Esophagus squamous epithelium (tissue), 5 donors: ENCODE data around the gene RCAN2. TPM values are rescaled to one million over a fixed set of nuclear protein-coding genes. Genes with fewer than 3 reads are reported as not detected.
A peak's percentile ranks its signal among the peaks of the same experiment; 100 is the strongest.

Experiments used
- DNase-seq: peaks from one replicate; lab custom pipeline; 2025; lab: John Stamatoyannopoulos, UW
- H3K27ac ChIP-seq, 4 donors: fragments of 200-600 bp; sonication (generic); one replicate each; pipeline ENCODE4 v1.5.1; 2016 to 2019; ENCODE audit warnings: mild to moderate bottlenecking in 1 of 4
- H3K27me3 ChIP-seq, 4 donors: fragments of 200-600 bp; sonication (generic); 1 replicate in 3 of 4; 2 replicates in 1 of 4; pipeline versions ENCODE4 v1.5.1 to v1.6.0; 2017 to 2021; ENCODE audit warnings: antibody characterized with exemption in 1 of 4
- H3K36me3 ChIP-seq, 3 donors: fragments of 200-600 bp; sonication (generic); one replicate each; pipeline ENCODE4 v1.5.1; 2016 to 2019
- H3K4me1 ChIP-seq, 3 donors: fragments of 200-600 bp; sonication (generic); one replicate each; pipeline ENCODE4 v1.5.1; 2017 to 2019
- H3K4me3 ChIP-seq, 4 donors: fragments of 200-600 bp; sonication (generic); 1 replicate in 3 of 4; 2 replicates in 1 of 4; pipeline ENCODE4 v1.5.1; 2016 to 2019; ENCODE audit warnings: mild to moderate bottlenecking in 2 of 4, moderate library complexity in 1 of 4
- H3K9me3 ChIP-seq, 3 donors: fragments of 200-600 bp; sonication (generic); one replicate each; pipeline ENCODE4 v1.5.1; 2016 to 2019
- POLR2A ChIP-seq, 4 donors: fragments of 450-650 bp; IDR thresholded peaks; one replicate each; pipeline ENCODE4 v1.6.1; 2017; ENCODE audit warnings: antibody characterized with exemption in 4 of 4, mild to moderate bottlenecking in 4 of 4, moderate library complexity in 3 of 4
- WGBS, 2 donors: methylation state at CpG; one replicate each; pipeline ENCODE4 v1.1.5; 2018; 5-methylcytosine and 5-hydroxymethylcytosine counted together
- intact Hi-C: fragments of 100-400 bp; cut with DNase I; formaldehyde crosslinking; loops from one replicate; pipeline ENCODE4 v1.15.0; 2022
- total RNA-seq, 4 donors: library from RNA; depleted of rRNA; stranded (reverse); fragments of >200 nt; gene quantifications; one replicate each; pipeline ENCODE4 v1.1.0, GENCODE V29; 2016
- TF ChIP-seq, protein P1 (sequence below), 6 experiments: fragments of 450-650 bp in 4 of 6; fragments of 200-600 bp in 2 of 6; sonication (generic) in 2 of 6; IDR thresholded peaks; one replicate each; pipeline ENCODE4 v1.5.1; 2016 to 2019; ENCODE audit warnings: antibody characterized with exemption in 6 of 6, mild to moderate bottlenecking in 4 of 6, moderate library complexity in 4 of 6
- donor health status: DM: yes; HTN: yes; CAD: no.

The RCAN2 gene
- total RNA-seq, 4 donors from 2014 or later, result 1.4 to 12.4 (median 4.0) TPM

DNA sequence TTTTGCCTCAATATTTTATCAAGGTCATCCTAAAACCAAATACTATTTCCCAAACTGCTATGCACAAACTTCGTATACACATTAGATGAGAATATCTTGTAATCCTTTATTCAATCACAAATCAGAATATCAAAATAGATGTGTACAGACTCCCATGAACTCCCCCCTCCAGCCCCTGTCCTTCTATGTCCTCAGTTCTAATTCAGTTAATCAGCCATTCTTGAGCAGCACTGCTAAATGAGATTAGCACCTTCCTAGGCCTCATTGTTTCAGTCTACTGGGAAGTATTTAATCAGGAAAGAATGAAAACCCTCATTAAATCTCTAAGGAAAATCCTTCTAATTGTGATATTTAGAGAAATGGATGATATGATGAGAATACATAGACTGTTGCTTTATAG, 36.6 kb downstream of the RCAN2 start:
- H3K27me3 ChIP-seq, result no peaks in the 10 kb centered on the region
- peaks cover 0 to 22% (median 0%) of the 10 kb centered on the region in 3 donors for H3K4me1 ChIP-seq
- H3K9me3 ChIP-seq, result no peaks in the 10 kb centered on the region
- no peak overlapping the region for H3K4me3 ChIP-seq
- no peaks in the 10 kb centered on the region for H3K36me3 ChIP-seq
- TF ChIP-seq POLR2A (IDR thresholded peaks at IDR 0.05), result no peak
- TF ChIP-seq, protein P1, sequence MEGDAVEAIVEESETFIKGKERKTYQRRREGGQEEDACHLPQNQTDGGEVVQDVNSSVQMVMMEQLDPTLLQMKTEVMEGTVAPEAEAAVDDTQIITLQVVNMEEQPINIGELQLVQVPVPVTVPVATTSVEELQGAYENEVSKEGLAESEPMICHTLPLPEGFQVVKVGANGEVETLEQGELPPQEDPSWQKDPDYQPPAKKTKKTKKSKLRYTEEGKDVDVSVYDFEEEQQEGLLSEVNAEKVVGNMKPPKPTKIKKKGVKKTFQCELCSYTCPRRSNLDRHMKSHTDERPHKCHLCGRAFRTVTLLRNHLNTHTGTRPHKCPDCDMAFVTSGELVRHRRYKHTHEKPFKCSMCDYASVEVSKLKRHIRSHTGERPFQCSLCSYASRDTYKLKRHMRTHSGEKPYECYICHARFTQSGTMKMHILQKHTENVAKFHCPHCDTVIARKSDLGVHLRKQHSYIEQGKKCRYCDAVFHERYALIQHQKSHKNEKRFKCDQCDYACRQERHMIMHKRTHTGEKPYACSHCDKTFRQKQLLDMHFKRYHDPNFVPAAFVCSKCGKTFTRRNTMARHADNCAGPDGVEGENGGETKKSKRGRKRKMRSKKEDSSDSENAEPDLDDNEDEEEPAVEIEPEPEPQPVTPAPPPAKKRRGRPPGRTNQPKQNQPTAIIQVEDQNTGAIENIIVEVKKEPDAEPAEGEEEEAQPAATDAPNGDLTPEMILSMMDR (IDR thresholded peaks at IDR 0.05), result no peak
- H3K27ac ChIP-seq, result no peak overlapping the region
- WGBS, 2 donors, result 90 to 97% methylated on average over 1 of the region's 1 CpG
- DNase-seq, result no peak
- intact Hi-C loops, result no loop called here

DNA sequence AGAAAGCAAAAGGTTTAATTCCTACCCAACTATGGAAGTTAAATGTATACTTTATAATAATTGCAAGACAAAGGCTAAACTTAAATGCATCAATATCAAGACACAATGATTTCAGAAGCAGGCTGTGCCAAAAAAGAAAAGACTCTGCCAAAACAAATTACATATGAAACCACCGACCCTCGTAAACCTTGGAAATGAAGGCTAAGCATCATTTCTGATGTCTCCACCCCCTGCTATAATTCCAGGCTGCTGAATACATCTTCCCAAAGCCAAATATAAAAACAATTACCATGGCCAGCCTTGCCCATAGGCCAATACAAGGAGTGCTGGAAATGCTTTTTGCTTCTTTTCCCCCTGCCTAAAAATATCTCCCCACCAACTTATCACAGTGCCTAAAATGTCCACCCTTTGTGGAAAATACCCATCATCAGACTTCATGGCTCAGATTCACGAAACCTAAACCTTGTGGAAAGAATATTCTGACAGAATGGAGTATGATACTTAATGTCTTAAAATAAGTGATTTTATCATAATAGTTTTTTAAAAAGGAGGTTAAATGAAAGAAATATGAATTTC, 37.4 kb downstream of the RCAN2 start:
- no peak overlapping the region for H3K4me3 ChIP-seq
- H3K27me3 ChIP-seq, result no peaks in the 10 kb centered on the region
- H3K36me3 ChIP-seq, result no peaks in the 10 kb centered on the region
- WGBS, 2 donors, result 38 to 46% methylated on average over 3 of the region's 3 CpGs
- H3K4me1 ChIP-seq, result peaks cover 0 to 22% (median 0%) of the 10 kb centered on the region in 3 donors
- intact Hi-C loops, result no loop called here
- no peaks in the 10 kb centered on the region for H3K9me3 ChIP-seq
- no peak for TF ChIP-seq POLR2A (IDR thresholded peaks at IDR 0.05)
- TF ChIP-seq, protein P1 (IDR thresholded peaks at IDR 0.05), result no peak
- H3K27ac ChIP-seq, result peak overlapping the region in 1 of 4 donors; percentile 17
- no peak for DNase-seq

DNA sequence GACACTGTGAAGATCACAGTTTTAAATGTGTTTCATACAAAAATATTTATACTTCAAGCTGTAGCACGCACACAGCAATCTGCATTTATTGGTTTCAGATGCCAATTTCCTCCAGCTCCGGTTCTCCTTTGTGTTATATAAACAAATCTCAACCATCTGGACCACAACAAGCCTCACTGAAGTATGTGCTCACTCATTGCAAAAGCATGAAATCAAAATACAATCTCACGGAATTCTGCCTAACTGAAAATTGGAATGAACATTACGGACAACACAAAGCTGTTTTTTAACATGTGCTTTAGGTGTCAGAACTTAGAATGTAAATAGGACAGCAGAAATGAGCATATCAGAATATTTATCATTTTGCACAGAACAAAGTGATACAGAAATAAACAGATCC, 38.0 kb downstream of the RCAN2 start:
- peak overlapping the region in 1 of 4 donors; percentile 17 for H3K27ac ChIP-seq
- no peaks in the 10 kb centered on the region for H3K36me3 ChIP-seq
- no peaks in the 10 kb centered on the region for H3K9me3 ChIP-seq
- TF ChIP-seq, protein P1 (IDR thresholded peaks at IDR 0.05), result no peak
- no peak for TF ChIP-seq POLR2A (IDR thresholded peaks at IDR 0.05)
- intact Hi-C loops, result no loop called here
- no peaks in the 10 kb centered on the region for H3K27me3 ChIP-seq
- H3K4me1 ChIP-seq, result peaks cover 0 to 22% (median 0%) of the 10 kb centered on the region in 3 donors
- 18 to 46% methylated on average over 4 of the region's 4 CpGs for WGBS, 2 donors
- no peak for DNase-seq
- H3K4me3 ChIP-seq, result no peak overlapping the region

DNA sequence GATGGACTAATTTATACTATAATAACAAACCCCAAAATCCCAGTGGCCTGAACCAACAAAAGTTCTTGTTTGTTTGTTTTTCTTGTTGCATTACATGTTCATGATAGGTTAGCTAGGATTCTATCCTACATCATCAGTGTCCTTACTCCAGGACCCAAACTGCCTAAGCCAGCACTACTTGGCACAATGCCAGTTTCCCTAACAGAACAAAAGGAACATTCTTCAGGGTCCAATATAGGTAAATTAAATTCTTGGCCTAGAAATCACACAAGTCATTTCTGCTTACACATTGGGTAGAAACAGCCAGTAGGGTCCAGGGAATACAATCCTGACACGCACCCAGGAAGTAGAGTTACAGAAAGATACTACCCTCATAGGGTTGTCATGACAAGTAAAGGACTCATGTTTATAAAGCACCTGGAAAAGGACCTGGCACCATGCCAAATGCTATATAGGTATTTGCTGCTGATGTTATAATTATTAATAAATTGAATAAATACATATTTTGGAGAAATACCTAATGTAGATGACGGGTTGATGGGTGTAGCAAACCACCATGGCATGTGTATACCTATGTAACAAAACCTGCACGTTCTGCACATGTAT, 38.8 kb downstream of the RCAN2 start:
- peaks cover 0 to 22% (median 0%) of the 10 kb centered on the region in 3 donors for H3K4me1 ChIP-seq
- no peak overlapping the region for H3K4me3 ChIP-seq
- H3K27me3 ChIP-seq, result no peaks in the 10 kb centered on the region
- no peak for TF ChIP-seq POLR2A (IDR thresholded peaks at IDR 0.05)
- TF ChIP-seq, protein P1 (IDR thresholded peaks at IDR 0.05), result no peak
- H3K36me3 ChIP-seq, result no peaks in the 10 kb centered on the region
- intact Hi-C loops, result no loop called here
- WGBS, 2 donors, result 62 to 70% methylated on average over 3 of the region's 3 CpGs
- H3K27ac ChIP-seq, result no peak overlapping the region
- no peak for DNase-seq
- H3K9me3 ChIP-seq, result no peaks in the 10 kb centered on the region

DNA sequence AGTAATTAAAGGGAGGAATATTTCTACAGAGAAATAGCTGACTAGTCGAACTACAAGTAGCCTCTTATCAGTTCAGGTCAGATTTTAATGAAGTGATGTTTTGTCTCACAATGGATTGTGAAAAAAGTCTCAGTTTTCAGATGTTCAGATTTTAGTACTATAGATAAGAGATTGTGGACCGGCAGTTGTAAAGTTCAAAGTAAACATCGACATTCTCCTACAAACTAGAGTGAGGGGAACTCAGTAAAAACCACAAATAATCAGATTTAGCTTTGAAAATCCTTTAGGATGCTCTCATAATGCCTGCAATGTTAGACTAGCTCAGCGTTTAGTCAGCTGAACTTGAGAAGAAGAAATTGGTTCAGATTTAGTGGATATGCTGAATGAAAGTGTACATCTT, 39.9 kb downstream of the RCAN2 start:
- no peaks in the 10 kb centered on the region for H3K36me3 ChIP-seq
- no peak for DNase-seq
- no peak overlapping the region for H3K4me3 ChIP-seq
- 41 to 51% methylated on average over 4 of the region's 4 CpGs for WGBS, 2 donors
- H3K27ac ChIP-seq, result no peak overlapping the region
- H3K27me3 ChIP-seq, result no peaks in the 10 kb centered on the region
- no peak for TF ChIP-seq POLR2A (IDR thresholded peaks at IDR 0.05)
- TF ChIP-seq, protein P1 (IDR thresholded peaks at IDR 0.05), result no peak
- intact Hi-C loops, result no loop called here
- H3K9me3 ChIP-seq, result no peaks in the 10 kb centered on the region
- H3K4me1 ChIP-seq, result peaks cover 0 to 22% (median 0%) of the 10 kb centered on the region in 3 donors
